Left lung (tissue), 10 donors: Measurements from ENCODE around the gene TUT1. TPM values are rescaled to one million over a fixed set of nuclear protein-coding genes. Genes with fewer than 3 reads are reported as not detected.
A peak's percentile ranks its signal among the peaks of the same experiment; 100 is the strongest.
"Not testable (repeated sequence)": the region's sequence is repeated elsewhere in the genome, so short reads cannot be mapped to it uniquely, and the experiment has no call there.

Experiments
- ATAC-seq: fragments of 200-7000 bp; cut with Tn5 transposase; one replicate; pipeline ENCODE4 v1.9.1; 2020; ENCODE audit warnings: moderate library complexity
- DNase-seq, 4 donors: peaks; one replicate each; pipeline ENCODE4 v3.0.0-alpha.2; 2013 to 2020
- H3K27ac ChIP-seq, 2 donors: fragments of 200-600 bp; sonication (generic) in 1 of 2; one replicate each; pipeline versions ENCODE4 v1.5.0 to v1.8.0; 2020 to 2021
- H3K27me3 ChIP-seq, 2 donors: fragments of 200-600 bp; sonication (generic) in 1 of 2; one replicate each; pipeline versions ENCODE4 v1.5.0 to v1.8.0; 2020 to 2021
- H3K36me3 ChIP-seq, 2 donors: fragments of 200-600 bp; sonication (generic) in 1 of 2; one replicate each; pipeline versions ENCODE4 v1.5.0 to v1.8.0; 2020 to 2021
- H3K4me1 ChIP-seq, 2 donors: fragments of 200-600 bp; one replicate each; pipeline ENCODE4 v1.8.0; 2021
- H3K4me3 ChIP-seq, 2 donors: fragments of 200-600 bp; sonication (generic) in 1 of 2; one replicate each; pipeline versions ENCODE4 v1.5.0 to v1.8.0; 2020 to 2021; ENCODE audit warnings: mild to moderate bottlenecking in 1 of 2
- H3K9me3 ChIP-seq, 2 donors: fragments of 200-600 bp; sonication (generic) in 1 of 2; one replicate each; pipeline versions ENCODE4 v1.5.0 to v1.8.0; 2020 to 2021
- CTCF ChIP-seq, 2 donors: fragments of 200-600 bp; sonication (generic) in 1 of 2; IDR thresholded peaks; one replicate each; pipeline versions ENCODE4 v1.5.0 to v1.8.0; 2021; ENCODE audit warnings: antibody characterized with exemption in 2 of 2
- intact Hi-C, 2 donors: fragments of 100-400 bp; cut with DNase I; formaldehyde crosslinking; loops; one replicate each; pipeline versions ENCODE4 v1.11.2 to v1.14.2; 2022
- polyA plus RNA-seq, 6 donors: library from polyadenylated mRNA; unstranded; fragments of 120-200 nt; gene quantifications; one replicate each; pipeline ENCODE4 v1.2.1, GENCODE V29; 2013; ENCODE audit not compliant: insufficient read length in 6 of 6
- total RNA-seq, 2 donors: library from RNA; stranded (reverse); fragmentation: NEBNext Ultra II Directional; extraction: Animal tissue kit (Norgen Biotek cat#: 25700); gene quantifications; one replicate each; pipeline ENCODE4 v1.2.1, GENCODE V29; 2021
- donor health status: DM: no; HTN: yes; CAD: no.
- donor health status: DM: no; HTN: no; CAD: no.

TUT1 gene
- total and polyA plus RNA-seq, 8 donors: 12.6 to 27.8 (median 22.3) TPM

- ATAC-seq (peak; percentile 99), DNase-seq (peak; percentile 98 to 100 (median 99))
- peak within 1 kb of the TSS; percentile 59 to 82 for H3K4me3 ChIP-seq
- peaks cover 5 to 31% of the 10 kb centered on the region in 2 donors for H3K36me3 ChIP-seq
- intact Hi-C loops: no loop called here
- H3K27ac ChIP-seq: peak within 1 kb of the TSS; percentile 90 to 92
- TF ChIP-seq CTCF (IDR thresholded peaks at IDR 0.05): peak in 1 of 2 donors; percentile 48
- H3K27me3 ChIP-seq: no peaks in the 10 kb centered on the region
- peaks cover 11 to 27% of the 10 kb centered on the region in 2 donors for H3K4me1 ChIP-seq
- no peaks in the 10 kb centered on the region for H3K9me3 ChIP-seq
Measured at GRCh38 chr11:62621567-62622470, 30.5 kb upstream of the TUT1 start, which contains the start of gene B3GAT3. Gene B3GAT3, minus strand, starts transcription at chr11:62621986. Its CDS starts 39 bp downstream, at chr11:62621947.

- intact Hi-C loops: no loop called here
- Histone ChIP-seq H3K36me3 (peaks cover 5 to 31% of the 10 kb centered on the region in 2 donors), H3K9me3 (no peaks in the 10 kb centered on the region), H3K4me3 (peak overlapping the region; percentile 59 to 82), H3K4me1 (peaks cover 11 to 27% of the 10 kb centered on the region in 2 donors), H3K27me3 (no peaks in the 10 kb centered on the region), H3K27ac (peak overlapping the region; percentile 90 to 92)
- DNase-seq: no peak
- ATAC-seq: no peak
- TF ChIP-seq CTCF (IDR thresholded peaks at IDR 0.05): no peak
Measured at GRCh38 chr11:62621027-62621566, 29.8 kb upstream of the TUT1 start.

GRCh38 chr11:62616957-62617356, 25.6 kb upstream of the TUT1 start:
- Histone ChIP-seq H3K4me1 (peaks cover 11 to 40% of the 10 kb centered on the region in 2 donors), H3K36me3 (peaks cover 0 to 31% of the 10 kb centered on the region in 2 donors)
- ATAC-seq, DNase-seq, H3K27ac ChIP-seq, H3K9me3 ChIP-seq, H3K27me3 ChIP-seq, H3K4me3 ChIP-seq, intact Hi-C loops: not testable (repeated sequence)

GRCh38 chr11:62615521-62615920, 24.2 kb upstream of the TUT1 start:
- TF ChIP-seq CTCF (IDR thresholded peaks at IDR 0.05): no peak
- no peak for ATAC-seq
- no peaks in the 10 kb centered on the region for H3K9me3 ChIP-seq
- peaks cover 14 to 45% of the 10 kb centered on the region in 2 donors for H3K4me1 ChIP-seq
- DNase-seq: no peak
- H3K27me3 ChIP-seq: no peaks in the 10 kb centered on the region
- peaks cover 0 to 34% of the 10 kb centered on the region in 2 donors for H3K36me3 ChIP-seq
- no peak overlapping the region for H3K4me3 ChIP-seq
- no peak overlapping the region for H3K27ac ChIP-seq
- intact Hi-C loops: no loop called here

- Histone ChIP-seq H3K4me3 (no peak overlapping the region), H3K36me3 (peaks cover 0 to 47% of the 10 kb centered on the region in 2 donors), H3K27ac (peak overlapping the region in 1 of 2 donors; percentile 95), H3K4me1 (peaks cover 11 to 42% of the 10 kb centered on the region in 2 donors), H3K9me3 (no peaks in the 10 kb centered on the region), H3K27me3 (no peaks in the 10 kb centered on the region)
- no peak for DNase-seq
- intact Hi-C loops: no loop called here
- no peak for ATAC-seq
- TF ChIP-seq CTCF (IDR thresholded peaks at IDR 0.05): no peak
Measured at GRCh38 chr11:62614275-62614674, 23.0 kb upstream of the TUT1 start.
